Forelimb muscle (tissue), 1 donor: ENCODE measurements around the gene CCDC24. TPM values are rescaled to one million over a fixed set of nuclear protein-coding genes. Genes with fewer than 3 reads are reported as not detected.

Source experiments
- DNase-seq: peaks from one replicate; pipeline ENCODE4 v3.0.0-alpha.2; 2013; ENCODE audit warnings: low read depth
- polyA plus RNA-seq: library from polyadenylated mRNA; unstranded; fragments of 120-200 nt; gene quantifications from one replicate; pipeline ENCODE4 v1.2.1, GENCODE V29; 2013; ENCODE audit not compliant: insufficient read length

Gene CCDC24
- polyA plus RNA-seq, 1 donor = 0.78 TPM

DNA sequence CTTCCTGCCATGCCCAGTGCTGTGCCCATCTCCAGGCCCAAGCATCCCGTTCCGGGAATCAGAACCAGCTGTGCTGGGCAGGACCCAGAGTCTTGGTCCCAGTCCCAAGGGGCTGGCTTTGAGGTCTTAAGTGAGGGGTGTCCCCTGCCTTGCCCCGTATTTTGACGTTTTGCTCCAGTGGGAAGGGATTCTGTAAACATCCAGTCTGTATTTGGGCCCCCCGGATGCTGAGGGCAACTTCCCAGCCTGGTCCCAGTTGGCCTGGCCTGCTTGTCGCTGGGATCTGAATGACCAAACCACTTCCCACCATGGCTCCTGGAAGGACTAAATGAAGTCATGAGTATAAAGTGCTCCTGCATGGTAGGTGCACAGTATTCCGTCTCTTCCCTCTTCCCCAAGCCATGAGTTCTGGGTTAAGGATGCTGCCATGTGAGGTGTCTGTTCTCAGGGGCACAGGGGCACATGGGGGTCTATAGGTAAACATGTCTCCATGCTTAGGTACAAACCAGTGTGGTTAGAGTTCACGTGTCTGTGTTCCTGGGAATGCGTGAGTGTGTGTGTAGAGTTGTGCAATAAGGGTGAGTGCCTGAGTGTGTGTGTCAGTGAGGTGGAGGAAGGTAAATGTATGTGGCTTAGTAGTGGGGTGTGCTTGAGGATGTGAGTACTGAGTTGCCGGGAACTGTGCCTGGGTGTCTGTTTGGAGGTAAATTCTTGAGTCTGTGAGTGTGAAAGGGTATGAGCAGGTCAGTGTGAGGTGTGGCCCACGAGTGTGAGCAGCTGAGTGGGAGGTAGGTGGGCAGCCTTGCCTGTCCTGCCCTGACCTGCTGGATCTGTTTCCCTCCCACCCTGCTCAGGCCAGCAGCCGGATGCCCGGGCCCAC is 10.9 kb upstream of the CCDC24 start:
- DNase-seq = no peak

- DNase-seq = no peak
These were observed 10.3 kb upstream of the CCDC24 start for GRCh38 chr1:43981135-43981491.

DNA sequence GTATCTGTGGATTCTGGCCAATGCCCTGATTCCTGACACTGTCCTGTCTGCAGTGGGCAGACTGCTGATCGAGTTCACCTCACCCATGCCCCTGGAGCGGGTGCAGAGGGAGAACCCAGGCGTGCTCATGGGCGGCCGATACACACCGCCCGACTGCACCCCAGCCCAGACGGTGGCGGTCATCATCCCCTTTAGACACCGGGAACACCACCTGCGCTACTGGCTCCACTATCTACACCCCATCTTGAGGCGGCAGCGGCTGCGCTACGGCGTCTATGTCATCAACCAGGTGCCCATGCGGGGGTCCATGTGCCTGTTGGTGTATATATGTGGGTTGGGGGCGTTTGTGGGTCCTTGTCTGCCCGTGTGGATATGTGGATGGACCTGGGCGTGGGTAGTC is 9.8 kb upstream of the CCDC24 start:
- no peak for DNase-seq

- DNase-seq = no peak
These were observed 9.2 kb upstream of the CCDC24 start for GRCh38 chr1:43982241-43982640.

GRCh38 chr1:43982808-43983207 is 8.6 kb upstream of the CCDC24 start:
- DNase-seq = no peak

GRCh38 chr1:43983253-43983899 is 8.0 kb upstream of the CCDC24 start:
- DNase-seq = no peak

GRCh38 chr1:43984855-43985254 is 6.5 kb upstream of the CCDC24 start:
- DNase-seq = no peak

DNA sequence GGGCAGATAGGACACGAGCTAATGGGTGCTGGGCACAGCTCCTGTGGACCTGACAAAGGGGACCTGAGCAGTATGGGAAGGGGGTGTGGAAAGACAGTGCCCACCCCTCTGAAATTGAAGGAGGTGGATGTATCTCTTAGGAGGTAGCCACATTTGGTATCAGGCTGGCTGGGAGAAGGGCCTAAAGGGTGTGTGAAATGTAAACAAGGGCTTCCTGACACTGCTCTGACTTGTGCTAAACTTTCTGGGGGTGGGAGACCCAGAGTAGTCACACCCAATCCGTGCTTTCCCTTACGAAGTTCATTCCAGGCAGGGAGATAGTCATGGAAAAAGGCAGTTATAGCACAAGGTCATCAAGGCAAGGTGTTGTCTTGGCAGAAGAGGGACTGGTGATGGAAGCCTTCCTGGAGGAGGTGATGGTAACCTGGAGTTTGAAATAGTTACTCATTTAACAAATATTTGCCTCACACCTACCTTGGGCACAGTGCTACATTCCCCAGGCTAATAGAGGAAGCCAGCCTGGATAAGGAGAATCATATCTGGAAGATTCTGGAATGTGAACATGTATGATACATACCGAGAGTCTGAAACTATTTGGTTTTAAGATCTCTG is 5.3 kb upstream of the CCDC24 start:
- no peak for DNase-seq

- DNase-seq = no peak
These were observed 4.7 kb upstream of the CCDC24 start for GRCh38 chr1:43986712-43987111.

GRCh38 chr1:43987159-43987902 is 4.1 kb upstream of the CCDC24 start:
- no peak for DNase-seq

DNA sequence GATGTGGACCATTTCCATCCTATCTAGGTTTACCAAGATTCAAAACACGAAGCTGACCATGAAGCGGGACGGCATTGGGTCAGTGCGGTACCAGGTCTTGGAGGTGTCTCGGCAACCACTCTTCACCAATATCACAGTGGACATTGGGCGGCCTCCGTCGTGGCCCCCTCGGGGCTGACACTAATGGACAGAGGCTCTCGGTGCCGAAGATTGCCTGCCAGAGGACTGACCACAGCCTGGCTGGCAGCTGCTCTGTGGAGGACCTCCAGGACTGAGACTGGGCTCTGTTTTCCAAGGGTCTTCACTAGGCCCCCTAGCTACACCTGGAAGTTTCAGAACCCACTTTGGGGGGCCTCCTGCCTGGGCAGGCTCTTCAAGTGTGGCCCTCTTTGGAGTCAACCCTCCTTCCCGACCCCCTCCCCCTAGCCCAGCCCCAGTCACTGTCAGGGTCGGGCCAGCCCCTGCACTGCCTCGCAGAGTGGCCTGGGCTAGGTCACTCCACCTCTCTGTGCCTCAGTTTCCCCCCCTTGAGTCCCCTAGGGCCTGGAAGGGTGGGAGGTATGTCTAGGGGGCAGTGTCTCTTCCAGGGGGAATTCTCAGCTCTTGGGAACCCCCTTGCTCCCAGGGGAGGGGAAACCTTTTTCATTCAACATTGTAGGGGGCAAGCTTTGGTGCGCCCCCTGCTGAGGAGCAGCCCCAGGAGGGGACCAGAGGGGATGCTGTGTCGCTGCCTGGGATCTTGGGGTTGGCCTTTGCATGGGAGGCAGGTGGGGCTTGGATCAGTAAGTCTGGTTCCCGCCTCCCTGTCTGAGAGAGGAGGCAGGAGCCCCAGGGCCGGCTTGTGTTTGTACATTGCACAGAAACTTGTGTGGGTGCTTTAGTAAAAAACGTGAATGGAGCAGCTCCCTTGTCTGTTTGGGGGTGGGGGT is 864 bp upstream of the CCDC24 start:
- DNase-seq = no peak

DNA sequence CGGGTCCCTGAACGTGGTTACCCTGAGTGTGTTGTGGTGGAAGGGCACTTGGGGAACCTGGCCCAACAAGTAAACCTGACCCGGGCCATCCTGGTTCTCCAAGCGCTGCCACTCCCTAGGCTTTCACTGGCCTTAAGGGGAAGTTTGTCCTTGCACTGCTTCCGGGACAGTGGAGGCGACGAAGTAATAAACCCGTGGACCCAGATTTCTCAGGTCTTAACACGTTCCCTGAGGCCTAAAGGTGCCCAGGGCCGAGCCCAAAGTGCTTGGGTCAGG is 261 bp upstream of the CCDC24 start:
- no peak for DNase-seq

DNA sequence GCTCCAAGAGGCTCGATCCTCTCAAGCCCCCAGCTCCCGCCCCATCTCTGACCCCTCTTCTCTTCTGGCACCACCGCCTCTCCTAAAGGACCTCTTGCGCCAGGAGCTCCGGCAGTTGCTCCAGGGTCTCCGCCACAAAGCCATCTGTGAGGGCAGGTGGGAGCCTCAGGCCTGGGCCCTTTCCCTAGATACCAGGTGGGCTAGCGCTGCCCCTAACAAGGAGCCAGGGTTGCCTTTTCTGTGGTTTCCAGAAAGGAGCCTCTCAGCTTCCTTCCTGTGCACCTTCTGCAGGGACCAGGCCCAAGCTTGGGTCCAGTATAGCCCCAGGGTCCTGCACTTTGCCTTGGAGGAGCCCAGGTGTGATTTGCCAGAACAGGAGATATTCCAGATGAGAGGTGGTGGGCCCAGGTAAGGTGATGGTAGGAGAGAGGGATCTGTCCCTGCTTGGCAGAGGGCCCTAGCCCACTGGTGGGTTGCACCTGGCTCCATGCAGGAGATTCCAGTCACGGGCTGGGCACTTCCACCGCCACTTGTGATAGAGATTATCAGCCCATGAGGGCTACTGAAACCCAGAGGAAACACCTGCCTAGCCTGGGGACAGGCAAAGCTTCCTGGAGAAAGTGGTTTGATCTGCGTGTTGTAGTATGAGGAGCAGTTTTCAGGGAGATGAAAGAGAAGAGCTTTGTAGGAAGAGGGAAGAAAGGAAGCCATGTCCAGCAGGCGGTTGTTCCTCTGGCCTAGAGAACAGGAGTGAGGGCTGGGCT is 1.0 kb downstream of the CCDC24 start:
- no peak for DNase-seq

DNA sequence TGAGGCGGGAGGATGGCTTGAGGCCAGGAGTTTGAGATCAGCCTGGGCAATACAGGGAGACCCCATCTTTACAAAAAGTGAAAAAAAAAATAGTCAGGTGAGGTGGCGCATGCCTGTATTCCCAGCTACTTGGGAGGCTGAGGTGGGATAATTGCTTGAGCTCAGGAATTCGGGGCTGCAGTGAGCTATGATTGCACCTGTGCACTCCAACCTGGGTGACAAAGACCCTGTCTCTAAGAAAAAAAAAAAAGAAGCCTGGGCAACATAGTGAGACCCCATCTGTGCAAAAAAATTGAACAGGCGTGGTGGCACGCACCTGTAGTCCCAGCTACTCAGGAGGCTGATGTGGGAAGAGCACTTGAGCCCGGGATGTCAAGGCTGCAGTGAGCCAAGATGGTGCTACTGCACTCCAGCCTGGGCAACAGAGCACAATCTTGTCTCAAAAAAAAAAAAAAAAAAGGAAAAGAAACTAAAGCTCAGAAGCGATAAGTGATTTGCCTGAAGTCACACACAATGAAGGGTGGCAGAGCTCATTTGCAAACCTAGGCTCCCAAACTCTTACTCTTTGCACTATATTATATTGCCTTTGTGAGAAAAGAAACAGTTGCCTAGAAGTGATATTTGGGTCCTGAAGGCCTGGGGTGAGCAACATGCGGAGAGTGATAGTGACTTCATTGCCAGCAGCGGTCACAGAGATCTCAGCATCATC is 2.0 kb downstream of the CCDC24 start:
- DNase-seq = no peak

DNA sequence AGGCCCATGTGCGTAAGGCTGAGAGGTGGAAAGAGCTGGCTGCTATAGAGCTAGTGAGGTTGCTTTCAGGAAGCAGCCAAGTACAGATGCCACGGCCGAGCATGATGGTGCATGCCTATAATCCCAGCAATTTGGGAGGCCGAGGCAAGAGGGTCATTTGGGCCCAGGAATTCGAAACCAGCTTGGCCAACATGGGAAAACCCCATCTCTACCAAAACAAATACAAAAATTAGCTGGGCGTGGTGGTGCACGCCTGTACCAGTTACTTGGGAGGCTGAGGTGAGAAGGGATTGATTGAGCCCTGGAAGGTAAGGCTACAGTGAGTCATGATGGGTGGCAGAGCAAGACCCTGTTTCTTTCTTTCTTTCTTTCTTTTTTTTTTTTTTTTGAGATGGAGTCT is 2.7 kb downstream of the CCDC24 start:
- DNase-seq = no peak

DNA sequence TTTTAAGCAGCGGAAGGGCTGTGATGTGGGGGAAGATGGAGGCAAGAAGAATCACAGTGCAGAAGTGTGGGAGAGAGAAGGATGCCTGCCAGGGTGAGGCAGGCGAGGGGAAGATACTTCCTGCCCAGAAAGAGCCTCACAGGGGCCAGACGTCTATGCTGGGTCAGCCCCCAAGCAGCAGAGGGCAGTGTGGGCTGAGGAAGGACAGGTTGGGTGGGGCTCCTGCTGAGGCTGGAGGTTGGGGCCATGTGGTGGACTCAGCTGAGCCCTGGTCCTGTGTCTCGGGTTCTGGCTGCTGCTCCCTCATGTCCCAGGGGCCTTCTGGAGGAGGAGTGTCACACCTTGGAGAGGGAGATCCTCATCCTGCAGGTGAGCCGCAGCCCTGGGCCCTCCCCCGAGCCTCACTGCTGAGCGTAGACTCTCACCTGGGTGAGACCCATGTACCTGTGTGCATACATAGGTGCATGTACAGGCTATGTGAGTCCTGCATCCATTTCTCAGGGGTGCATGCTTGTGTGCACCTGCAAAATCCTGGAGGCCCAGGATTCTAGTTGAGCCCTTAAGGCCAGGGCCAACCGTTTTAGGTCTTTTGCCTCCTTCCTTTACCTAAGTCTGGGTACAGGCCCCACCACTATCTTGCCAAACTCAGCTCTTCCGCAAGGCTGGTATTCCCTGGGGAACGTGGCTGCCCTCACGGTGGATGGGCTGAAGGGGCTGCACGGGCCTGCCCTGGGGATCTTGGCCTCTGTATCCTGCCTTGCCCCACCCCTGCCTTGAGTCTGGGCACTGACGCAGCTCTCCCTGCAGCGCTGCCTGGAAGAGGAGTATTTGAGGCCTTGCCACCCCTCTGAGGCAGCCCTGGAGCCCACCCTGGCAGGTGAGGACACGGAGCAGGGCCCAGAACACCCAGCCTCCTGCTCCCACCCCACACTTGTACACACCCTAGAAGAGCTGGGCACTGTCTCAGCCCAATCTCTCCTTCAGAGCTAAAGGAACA is 3.7 kb downstream of the CCDC24 start:
- no peak for DNase-seq

GRCh38 chr1:43995984-43996732 is 4.8 kb downstream of the CCDC24 start:
- no peak for DNase-seq

DNA sequence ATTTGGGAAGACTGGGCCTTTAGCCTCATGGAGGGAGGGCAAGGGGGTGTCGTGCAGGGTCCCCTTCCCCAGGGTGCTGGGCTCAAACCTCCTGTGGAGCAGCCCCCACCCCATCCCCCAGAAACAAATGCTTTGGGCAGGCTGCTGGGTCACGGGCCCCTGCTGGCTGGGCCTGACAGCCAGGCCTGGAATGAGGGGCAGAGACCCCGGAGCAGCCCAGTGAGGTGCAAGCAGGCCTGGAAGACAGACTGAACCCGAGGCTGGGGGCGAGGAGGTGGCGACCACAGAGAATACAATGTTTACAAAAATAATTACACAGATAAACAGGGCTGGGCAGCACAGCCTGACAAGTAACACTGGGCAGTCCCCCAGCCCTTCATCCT is 5.3 kb downstream of the CCDC24 start:
- no peak for DNase-seq
